Measurements from ENCODE around the gene CACNA1D.

GRCh38 chr3:53518495-53518981 is 24.1 kb downstream of the CACNA1D start:
- TF ChIP-seq CTCF (IDR thresholded peaks at IDR 0.05; ENCODE audit: poor library complexity) (no peak), EZH2 (IDR thresholded peaks at IDR 0.05; ENCODE audit: borderline replicate concordance) (no peak)
